ENCODE results near the gene TEAD2.

TEAD2 gene

DNA sequence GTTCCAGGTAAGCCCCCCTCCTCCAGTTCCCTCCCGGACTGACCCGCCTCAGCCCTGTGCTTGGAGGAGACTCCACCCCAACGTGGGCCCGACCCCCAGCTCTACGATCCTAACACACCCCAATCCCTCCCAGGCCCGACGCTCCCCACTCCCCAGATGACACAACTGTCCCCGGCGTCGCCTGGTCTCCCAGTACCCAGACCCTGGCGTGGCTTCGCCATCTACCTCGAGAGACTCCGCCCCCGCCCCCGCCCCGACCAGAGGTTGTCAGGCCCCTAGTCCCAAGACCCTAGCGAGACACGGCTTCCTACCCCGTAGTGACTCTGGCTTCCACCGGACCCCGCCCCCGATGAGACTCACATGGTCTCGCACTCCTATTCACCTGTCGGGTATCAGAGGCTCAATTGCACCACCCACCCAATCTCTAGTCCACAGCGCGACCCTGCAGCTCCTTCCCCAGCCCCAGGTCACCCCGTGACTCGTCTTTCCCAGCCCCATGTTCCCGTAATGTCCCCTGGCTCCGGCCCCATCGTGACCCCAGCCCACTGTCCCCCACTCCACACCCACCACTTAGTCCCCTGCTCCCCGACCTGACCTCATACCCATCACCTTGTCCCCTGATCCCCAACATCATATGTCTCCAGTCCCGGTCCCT lies 24.1 kb downstream of the TEAD2 start:
- H3K36me3 ChIP-seq (ENCODE audit: control insufficient read depth, insufficient read depth, low read length): peaks cover 18% of the 10 kb centered on the region
- DNase-seq (ENCODE audit: extremely low read depth, insufficient read length): no peak
- TF ChIP-seq, protein P1, sequence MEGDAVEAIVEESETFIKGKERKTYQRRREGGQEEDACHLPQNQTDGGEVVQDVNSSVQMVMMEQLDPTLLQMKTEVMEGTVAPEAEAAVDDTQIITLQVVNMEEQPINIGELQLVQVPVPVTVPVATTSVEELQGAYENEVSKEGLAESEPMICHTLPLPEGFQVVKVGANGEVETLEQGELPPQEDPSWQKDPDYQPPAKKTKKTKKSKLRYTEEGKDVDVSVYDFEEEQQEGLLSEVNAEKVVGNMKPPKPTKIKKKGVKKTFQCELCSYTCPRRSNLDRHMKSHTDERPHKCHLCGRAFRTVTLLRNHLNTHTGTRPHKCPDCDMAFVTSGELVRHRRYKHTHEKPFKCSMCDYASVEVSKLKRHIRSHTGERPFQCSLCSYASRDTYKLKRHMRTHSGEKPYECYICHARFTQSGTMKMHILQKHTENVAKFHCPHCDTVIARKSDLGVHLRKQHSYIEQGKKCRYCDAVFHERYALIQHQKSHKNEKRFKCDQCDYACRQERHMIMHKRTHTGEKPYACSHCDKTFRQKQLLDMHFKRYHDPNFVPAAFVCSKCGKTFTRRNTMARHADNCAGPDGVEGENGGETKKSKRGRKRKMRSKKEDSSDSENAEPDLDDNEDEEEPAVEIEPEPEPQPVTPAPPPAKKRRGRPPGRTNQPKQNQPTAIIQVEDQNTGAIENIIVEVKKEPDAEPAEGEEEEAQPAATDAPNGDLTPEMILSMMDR (IDR thresholded peaks at IDR 0.05; ENCODE audit: insufficient read depth, low read length, poor library complexity, severe bottlenecking): no peak
- peak overlapping the region; percentile 4; the same call in 1 of the 2 replicates for H3K4me3 ChIP-seq (replicated peaks; ENCODE audit: low read depth, low read length)
- no peaks in the 10 kb centered on the region for H3K27me3 ChIP-seq (replicated peaks; ENCODE audit: control insufficient read depth, insufficient read depth, low read length)

DNA sequence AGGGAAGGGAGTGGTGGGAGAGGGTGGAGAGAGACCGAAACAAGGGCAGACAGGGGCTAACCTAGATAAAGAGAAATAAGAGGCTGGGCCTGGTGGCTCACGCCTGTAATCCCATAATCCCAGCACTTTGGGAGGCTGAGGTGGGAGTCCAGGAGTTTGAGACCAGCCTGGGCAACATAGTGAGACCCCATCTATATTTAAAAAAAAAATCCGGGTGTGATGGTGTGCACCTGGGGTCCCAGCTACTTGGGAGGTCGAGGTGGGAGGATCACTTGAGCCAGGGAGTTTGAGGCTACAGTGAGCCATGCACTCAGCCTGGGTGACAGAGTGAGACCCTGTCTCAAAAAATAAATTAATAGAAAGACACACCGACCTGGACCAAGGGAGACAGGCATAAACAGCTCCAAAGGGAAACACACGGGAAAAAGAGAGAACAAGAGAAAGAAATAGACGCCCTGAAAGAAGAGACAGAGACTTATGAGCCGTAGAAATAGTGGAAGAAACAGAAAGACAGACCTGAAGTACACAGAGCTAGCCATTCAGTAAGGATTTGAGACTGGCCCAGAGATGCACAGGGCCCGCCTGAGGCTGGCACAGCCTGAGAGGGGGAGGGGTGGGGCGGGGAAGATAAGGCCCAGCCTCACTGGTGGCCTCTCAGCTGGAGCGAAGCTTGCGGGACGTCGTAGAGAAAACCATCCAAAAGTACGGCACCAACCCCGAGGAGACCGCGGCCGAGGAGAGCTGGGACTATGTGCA lies 24.8 kb downstream of the TEAD2 start:
- DNase-seq (ENCODE audit: extremely low read depth, insufficient read length): no peak
- TF ChIP-seq, protein P1 (IDR thresholded peaks at IDR 0.05; ENCODE audit: insufficient read depth, low read length, poor library complexity, severe bottlenecking): no peak
- peaks cover 18% of the 10 kb centered on the region for H3K36me3 ChIP-seq (ENCODE audit: control insufficient read depth, insufficient read depth, low read length)
- peak overlapping the region; percentile 91 for H3K4me3 ChIP-seq (replicated peaks; ENCODE audit: low read depth, low read length)
- no peaks in the 10 kb centered on the region for H3K27me3 ChIP-seq (replicated peaks; ENCODE audit: control insufficient read depth, insufficient read depth, low read length)

DNA sequence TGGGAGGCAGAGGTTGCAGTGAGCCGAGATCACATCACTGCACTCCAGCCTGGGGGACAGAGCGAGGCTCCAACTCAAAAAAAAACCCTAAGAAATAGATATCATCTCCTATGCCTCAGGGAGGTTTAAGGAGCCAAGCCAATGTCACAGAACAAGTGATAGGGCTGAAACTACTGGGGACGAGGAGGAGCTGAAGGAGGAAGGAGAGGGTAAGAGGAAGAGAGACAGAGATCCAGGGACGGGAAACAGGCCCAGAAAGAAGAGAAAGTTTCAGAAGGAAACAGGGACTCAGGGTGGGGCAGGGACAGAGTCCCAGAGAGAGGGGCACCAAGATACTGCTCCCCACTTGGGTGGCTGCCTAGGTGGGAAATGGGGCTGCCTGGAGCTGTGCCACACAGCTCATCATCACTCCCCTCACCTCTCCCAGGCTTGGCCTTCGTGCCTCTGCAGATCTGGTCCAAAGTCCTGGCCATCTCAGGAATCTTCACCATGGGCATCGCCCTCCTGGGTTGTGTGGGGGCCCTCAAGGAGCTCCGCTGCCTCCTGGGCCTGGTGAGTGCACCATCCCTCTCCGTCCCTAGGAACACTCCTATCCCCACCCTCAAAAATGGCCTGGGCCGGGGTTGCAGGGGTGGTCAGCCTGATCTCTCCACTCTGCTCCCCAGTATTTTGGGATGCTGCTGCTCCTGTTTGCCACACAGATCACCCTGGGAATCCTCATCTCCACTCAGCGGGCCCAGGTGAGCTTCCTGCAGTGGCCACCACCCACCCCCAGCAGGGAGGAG lies 25.5 kb downstream of the TEAD2 start:
- TF ChIP-seq, protein P1 (IDR thresholded peaks at IDR 0.05; ENCODE audit: insufficient read depth, low read length, poor library complexity, severe bottlenecking): no peak
- Histone ChIP-seq H3K36me3 (ENCODE audit: control insufficient read depth, insufficient read depth, low read length) (peaks cover 18% of the 10 kb centered on the region), H3K4me3 (replicated peaks; ENCODE audit: low read depth, low read length) (peak overlapping the region; percentile 91), H3K27me3 (replicated peaks; ENCODE audit: control insufficient read depth, insufficient read depth, low read length) (no peaks in the 10 kb centered on the region)
- DNase-seq (ENCODE audit: extremely low read depth, insufficient read length): no peak

DNA sequence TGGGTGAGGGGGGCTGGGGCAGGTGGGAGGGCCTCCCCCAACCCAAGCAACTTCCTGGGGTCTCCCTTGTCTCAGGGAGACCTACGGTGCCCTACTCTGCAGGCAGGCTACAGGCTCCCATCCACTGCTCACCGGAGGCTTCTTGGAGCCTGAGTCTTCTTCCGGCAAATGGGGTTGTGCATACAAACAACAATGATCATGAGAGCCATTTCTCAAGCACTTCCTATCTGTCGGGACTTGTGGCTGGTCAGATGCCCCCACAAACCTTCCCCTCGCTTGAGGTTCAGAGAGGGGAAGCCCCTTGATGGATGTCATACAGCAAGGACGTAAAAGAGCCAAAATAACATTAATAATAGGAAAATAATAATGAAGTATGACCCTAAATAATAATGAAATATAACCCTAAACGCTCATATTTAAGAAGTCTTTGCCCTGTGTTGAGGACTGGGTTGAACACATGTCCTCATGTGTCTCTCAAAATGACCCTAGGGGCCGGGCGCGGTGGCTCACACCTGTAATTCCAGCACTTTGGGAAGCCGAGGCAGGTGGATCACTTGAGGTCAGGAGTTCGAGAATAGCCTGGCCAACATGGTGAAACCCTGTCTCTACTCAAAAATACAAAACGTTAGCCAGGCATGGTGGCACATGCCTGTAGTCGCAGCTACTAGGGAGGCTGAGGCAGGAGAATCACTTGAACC lies 26.3 kb downstream of the TEAD2 start:
- Histone ChIP-seq H3K27me3 (replicated peaks; ENCODE audit: control insufficient read depth, insufficient read depth, low read length) (no peaks in the 10 kb centered on the region), H3K4me3 (replicated peaks; ENCODE audit: low read depth, low read length) (peak overlapping the region; percentile 91), H3K36me3 (ENCODE audit: control insufficient read depth, insufficient read depth, low read length) (peaks cover 14% of the 10 kb centered on the region)
- TF ChIP-seq, protein P1 (IDR thresholded peaks at IDR 0.05; ENCODE audit: insufficient read depth, low read length, poor library complexity, severe bottlenecking): no peak
- no peak for DNase-seq (ENCODE audit: extremely low read depth, insufficient read length)

DNA sequence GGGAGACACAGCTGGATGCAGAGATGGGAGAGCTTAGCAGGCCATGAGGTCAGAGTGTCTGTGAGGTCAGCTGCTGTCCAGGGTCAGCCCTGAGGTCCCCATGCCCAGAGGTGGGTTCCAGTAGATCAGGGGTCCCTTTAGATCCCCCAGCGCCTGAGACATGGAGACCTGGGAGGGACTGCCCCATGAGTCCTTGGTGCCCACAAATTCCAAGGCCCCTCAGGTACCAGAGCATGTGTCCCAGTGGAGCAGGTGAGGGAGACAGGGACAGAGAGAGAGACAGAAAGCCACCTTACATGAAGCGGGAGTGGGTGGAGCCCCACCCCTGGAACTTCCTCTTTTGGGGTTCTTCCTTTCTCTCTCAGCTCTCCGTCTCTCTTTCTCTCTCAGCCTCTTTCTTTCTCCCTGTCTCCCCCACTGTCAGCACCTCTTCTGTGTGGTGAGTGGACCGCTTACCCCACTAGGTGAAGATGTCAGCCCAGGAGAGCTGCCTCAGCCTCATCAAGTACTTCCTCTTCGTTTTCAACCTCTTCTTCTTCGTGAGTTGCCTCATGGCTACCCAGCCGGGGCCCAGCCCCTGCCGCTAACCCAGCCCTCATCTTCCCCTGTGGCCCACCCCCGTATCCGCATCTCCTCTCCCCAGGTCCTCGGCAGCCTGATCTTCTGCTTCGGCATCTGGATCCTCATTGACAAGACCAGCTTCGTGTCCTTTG lies 27.0 kb downstream of the TEAD2 start, which contains the start of gene CD37:
TSS of gene CD37 (plus strand) at position 336 of the 713 bp plus-strand sequence. CDS start at position 471, 135 bp downstream.
- TF ChIP-seq, protein P1 (IDR thresholded peaks at IDR 0.05; ENCODE audit: insufficient read depth, low read length, poor library complexity, severe bottlenecking): no peak
- peaks cover 14% of the 10 kb centered on the region for H3K36me3 ChIP-seq (ENCODE audit: control insufficient read depth, insufficient read depth, low read length)
- H3K27me3 ChIP-seq (replicated peaks; ENCODE audit: control insufficient read depth, insufficient read depth, low read length): no peaks in the 10 kb centered on the region
- DNase-seq (ENCODE audit: extremely low read depth, insufficient read length): peak; percentile 71
- peak within 1 kb of the TSS; percentile 91 for H3K4me3 ChIP-seq (replicated peaks; ENCODE audit: low read depth, low read length)
